Umbilical cord (tissue), 2 donors: Measurements from ENCODE around the gene TM4SF18. TPM values are rescaled to one million over a fixed set of nuclear protein-coding genes. Genes with fewer than 3 reads are reported as not detected.

Experiments used
- DNase-seq: peaks from one replicate; pipeline ENCODE4 v3.0.0-alpha.2; 2015; ENCODE audit warnings: low spot score
- total RNA-seq: library from RNA; depleted of rRNA; stranded (reverse); fragments of >200 nt; gene quantifications from one replicate; pipeline ENCODE4 v1.2.3, GENCODE V29; 2014; ENCODE audit warnings: low replicate concordance; ENCODE audit not compliant: insufficient read depth

Gene TM4SF18
- total RNA-seq, 1 donor from 2014 or later = 3.9 TPM

GRCh38 chr3:149284034-149284433 is 49.4 kb downstream of the TM4SF18 start:
- no peak for DNase-seq

GRCh38 chr3:149283401-149283800 is 50.0 kb downstream of the TM4SF18 start:
- no peak for DNase-seq

DNA sequence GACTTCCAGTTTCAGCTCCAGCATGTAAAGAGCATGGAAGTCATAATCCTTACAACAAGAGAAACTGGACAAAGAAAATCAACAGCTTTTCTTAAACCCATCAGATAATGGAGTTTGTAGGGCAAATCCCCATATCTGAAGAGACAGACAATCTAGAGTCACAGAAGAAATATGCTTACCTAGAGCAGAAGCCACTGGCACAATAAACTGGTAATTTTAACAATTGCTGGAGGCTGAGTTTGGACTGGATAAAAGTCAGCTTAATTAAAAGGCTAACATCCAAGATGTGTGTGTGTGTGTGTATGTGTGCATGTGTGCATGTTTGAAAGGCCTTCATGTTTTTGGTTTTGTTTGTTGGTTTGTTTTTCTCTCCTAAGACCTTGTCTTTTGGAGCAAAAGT is 50.6 kb downstream of the TM4SF18 start:
- no peak for DNase-seq

DNA sequence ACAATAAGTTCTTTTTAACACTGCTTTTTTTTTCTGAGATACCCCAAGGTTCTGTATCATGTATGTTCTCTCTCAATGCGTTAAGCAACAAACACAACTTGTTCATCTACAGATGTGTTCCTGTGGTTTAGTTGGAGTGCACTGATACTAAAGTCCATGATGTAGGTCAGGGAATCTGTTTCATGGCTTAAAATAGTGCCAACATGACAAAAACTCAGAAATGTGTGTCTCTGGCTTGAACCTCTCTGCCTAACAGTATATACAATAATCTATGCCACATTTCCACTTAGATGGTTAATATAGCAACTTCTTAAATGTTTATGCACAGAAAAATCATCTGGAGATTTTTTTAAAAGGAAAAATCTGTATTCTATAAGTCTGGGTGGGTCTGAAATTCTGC is 51.1 kb downstream of the TM4SF18 start:
- no peak for DNase-seq

DNA sequence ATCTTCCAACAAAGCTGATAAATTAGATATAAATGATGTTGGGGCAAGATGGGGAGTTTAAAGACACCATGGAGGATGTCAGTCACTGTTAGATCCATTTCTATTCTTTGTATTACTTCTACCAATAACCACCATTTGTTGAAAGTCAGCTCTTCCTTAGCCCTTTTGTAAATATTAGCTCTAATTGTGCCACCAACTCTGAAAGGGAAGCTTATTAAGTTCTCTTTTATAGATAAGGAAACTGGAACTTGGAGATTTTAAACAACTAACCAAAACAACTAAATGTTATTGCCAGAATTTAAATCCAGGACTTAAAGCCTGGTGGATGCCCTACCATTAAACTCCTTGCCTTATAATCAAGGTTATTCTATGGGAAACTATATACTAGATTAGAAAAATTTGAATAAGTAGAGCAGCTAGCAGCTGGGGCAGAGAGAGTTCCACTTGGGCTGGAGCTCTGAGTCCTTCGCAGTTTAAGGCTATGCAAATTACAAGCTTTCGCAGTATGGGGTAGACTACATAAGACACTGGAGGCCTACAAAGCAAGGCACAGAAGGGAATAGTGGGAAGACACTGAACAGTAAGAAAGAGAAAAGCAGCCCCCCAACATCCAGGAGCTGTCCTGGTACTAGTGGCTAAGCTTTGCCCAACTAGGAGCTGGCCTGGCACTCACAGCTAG is 52.6 kb downstream of the TM4SF18 start:
- no peak for DNase-seq

DNA sequence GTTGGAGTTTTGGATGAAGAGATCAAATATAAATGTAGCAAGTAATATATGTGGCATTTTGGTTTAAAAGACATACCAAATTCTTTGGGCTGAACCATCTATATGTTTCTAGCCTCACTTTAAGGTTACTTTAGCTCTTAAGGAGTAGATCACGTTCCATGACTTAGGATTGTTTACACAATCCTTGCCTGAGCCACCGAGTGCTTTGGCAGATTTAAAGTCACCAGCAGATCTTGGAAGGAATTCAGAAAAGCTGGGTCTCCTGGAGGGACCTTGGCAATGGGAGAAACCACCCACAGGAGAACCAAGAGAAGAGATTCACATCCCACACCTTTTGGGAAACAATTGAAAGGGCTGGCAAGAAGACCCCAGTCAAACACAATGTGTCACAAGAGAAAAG is 54.5 kb downstream of the TM4SF18 start:
- DNase-seq = no peak

GRCh38 chr3:149277331-149277813 is 56.1 kb downstream of the TM4SF18 start:
- peak; percentile 33 for DNase-seq

GRCh38 chr3:149276619-149277018 is 56.8 kb downstream of the TM4SF18 start:
- DNase-seq = no peak

GRCh38 chr3:149274220-149274619 is 59.2 kb downstream of the TM4SF18 start:
- no peak for DNase-seq

- peak; percentile 86 for DNase-seq
These were observed 60.2 kb downstream of the TM4SF18 start for GRCh38 chr3:149273096-149273751.

- DNase-seq = no peak
These were observed 61.8 kb downstream of the TM4SF18 start for GRCh38 chr3:149271669-149272068.

- no peak for DNase-seq
These were observed 63.3 kb downstream of the TM4SF18 start for GRCh38 chr3:149270180-149270579.

DNA sequence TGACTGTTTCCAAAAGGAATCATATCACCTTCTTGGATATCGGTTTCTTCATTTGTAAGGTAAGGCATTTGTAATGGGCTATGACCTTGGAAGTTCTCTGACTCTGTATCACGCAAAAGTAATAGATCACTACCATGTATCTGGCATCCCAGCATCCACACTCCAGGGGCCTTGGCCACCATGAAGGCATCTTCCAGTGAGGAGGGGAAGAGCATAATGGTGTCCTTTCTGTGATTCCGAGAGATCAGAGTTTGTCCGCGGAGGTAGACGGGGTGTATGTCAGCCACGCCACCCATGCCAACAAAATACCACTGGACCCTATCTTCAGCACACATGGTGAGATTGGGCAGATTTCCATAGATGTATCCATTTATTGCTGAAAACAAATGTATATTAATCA is 63.7 kb downstream of the TM4SF18 start:
- DNase-seq = no peak

Other genes starting within 250 kb of the TM4SF18 start
- 52.0 TPM for gene HLTF, start 247.1 kb downstream of the TM4SF18 start, total RNA-seq
- gene HPS3, start 204.0 kb downstream of the TM4SF18 start, total RNA-seq = 28.4 TPM
- 21.7 TPM for gene CP, start 111.8 kb downstream of the TM4SF18 start, total RNA-seq
- 28.2 TPM for gene TM4SF1, start 44.0 kb upstream of the TM4SF18 start, total RNA-seq
- gene TM4SF4, start 141.1 kb upstream of the TM4SF18 start, total RNA-seq = 2.6 TPM